SW480 (cell line): Measurements from ENCODE around the gene FOXI2.
A peak's percentile ranks its signal among the peaks of the same experiment; 100 is the strongest.

Source experiments
- DNase-seq: peaks from one replicate; pipeline ENCODE4 v3.0.0-alpha.2; 2016; ENCODE audit warnings: low spot score

FOXI2 gene

GRCh38 chr10:127736915-127737562 lies at the start of gene FOXI2:
Gene FOXI2, plus strand, starts transcription at chr10:127737185. Its CDS starts 89 bp downstream, at chr10:127737274.
- DNase-seq = no peak

DNA sequence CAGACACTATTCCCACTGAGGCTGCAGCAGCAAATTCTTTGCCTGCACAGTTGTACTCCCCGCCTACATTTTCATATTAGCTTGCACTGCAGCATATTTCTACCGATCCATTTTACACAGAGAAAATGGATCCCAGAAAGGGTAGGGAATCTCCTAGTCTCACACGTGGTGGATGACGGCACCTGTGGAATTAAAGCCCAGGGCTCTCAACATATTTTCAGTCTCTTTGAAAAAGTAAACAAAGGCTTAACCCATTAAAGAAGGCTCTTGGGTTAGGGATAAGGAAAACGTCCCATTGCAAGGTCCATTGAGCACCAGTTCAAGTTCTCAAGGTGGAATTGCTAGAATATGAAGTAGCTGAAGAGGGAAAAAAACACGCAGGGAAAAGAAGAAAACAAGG lies 49.4 kb upstream of the FOXI2 start:
- DNase-seq = no peak

DNA sequence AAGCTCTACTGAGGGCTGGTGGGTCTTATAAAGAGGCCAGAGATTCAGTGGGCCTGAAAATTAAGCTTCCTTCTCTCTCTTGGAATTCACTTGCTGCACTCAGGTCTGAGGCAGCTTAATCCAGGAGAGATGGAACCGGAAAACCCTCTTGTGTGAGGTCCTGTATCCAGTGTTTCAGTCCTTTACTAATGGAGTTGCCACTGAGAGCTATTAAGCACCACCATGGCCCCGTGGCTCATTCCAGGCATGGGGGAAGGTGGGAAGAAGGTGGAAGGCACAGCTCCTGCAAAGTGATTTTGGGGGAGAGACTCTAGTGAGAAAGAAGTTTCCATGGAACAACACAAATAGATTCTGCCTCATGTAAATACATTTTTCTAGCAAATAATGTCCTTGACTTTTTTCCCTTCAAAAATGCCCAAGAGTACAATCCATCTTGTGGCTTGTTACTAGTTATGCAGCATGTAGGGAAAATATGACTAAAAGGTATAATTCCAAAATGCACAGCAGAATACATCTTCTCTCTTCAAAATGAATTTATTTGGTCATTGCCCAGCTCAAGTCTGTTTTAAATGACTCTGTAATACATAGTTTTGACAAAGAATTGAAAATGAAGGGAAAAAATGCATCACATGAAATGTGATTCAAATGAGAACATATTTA lies 46.7 kb upstream of the FOXI2 start:
- DNase-seq = no peak

DNA sequence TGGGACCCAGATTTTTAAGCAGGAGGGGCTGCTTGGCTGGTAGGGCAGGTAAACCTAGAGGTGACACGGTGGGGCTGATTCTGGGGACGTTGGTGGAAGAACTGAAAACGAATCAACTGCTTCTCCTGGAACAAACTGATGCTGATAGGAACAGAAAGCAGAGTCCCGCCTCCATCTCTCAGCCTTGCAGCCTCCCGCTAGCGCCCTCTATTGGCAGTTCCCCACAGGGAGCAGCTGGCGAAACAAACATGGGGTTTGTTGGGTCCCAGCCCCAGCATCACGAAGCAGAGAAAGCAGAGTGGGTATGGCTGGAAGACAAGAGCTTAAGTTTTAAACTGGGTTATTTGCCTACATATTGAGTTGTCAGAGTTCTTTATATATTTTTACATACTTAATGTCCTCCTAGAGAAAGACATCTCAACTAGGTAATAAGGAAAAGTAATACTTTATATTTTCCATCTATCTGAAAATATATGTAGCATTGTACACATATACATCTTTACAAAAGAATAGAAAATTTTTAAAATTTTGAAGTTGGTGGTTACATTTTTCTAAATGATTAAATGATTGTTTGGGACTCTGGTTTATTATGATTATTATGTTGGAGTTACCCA lies 42.3 kb upstream of the FOXI2 start:
- DNase-seq = peak; percentile 57

GRCh38 chr10:127695431-127695830 lies 41.6 kb upstream of the FOXI2 start:
- no peak for DNase-seq

DNA sequence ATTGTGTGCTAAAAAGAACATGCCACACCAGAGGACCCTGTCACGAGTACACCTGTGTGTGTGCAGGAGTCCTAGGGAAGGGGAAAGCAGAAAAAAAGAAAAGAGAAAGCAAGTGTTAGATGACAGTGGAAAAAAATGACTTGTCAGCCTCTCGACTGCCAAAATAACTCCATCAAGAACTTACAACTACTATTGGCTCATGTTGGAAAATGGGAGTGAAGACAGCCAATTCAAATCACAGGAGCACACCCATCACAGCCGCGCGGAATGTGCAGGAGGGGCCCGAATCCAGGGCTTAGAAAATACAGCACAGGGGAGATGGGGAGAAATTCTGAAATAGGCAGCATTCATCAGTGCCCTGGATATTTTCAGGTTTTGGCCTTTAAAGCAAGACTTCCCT lies 38.1 kb upstream of the FOXI2 start:
- DNase-seq = no peak

- DNase-seq = no peak
Measured at GRCh38 chr10:127699311-127699710, 37.7 kb upstream of the FOXI2 start.

- DNase-seq = no peak
Measured at GRCh38 chr10:127702271-127702670, 34.7 kb upstream of the FOXI2 start.

DNA sequence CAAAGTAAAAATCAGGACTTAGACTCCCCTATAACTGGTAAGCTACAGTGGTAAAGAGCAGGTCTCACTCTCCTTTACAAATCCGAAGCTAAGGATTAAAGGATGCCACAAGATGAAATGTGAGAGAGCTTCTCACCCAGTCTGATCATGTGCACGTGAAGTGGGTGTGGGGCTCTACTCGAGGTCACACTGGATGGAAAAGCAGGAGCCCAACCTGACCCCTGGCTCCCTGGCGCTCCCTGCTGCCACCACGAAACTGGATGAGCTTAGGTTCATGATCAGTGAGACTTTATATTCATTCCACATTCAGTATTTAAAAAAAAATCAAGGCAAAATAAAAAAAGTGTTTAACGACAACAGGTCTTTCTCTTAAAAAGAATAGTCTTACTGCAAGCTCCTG lies 21.7 kb upstream of the FOXI2 start:
- DNase-seq = no peak

DNA sequence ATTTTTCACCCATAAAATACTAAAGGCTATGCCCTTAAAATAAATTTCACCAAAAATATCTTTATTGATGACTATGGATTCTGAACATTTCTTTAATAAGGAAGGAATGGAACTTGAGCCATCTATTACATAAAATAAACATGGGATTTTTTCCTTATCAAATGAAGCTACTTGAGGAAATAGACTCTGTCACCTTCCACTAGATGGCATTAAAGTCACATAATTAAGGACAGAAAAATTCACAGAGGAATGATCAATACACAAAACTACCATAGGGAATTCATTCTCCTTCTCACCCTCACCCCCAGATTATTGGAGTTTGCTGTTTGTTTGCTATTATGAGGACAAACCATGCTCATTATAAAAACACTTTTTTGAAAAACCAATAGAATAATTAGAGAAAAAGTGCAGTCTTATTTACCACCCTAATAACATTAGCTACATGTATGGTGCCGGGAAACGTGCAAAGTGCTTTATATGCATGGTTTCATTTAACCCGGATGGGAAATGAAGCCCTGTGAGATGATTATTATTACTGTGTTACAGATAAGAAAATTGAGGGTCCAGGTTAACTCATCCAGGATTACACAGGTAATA lies 21.1 kb upstream of the FOXI2 start:
- DNase-seq = peak; percentile 37

DNA sequence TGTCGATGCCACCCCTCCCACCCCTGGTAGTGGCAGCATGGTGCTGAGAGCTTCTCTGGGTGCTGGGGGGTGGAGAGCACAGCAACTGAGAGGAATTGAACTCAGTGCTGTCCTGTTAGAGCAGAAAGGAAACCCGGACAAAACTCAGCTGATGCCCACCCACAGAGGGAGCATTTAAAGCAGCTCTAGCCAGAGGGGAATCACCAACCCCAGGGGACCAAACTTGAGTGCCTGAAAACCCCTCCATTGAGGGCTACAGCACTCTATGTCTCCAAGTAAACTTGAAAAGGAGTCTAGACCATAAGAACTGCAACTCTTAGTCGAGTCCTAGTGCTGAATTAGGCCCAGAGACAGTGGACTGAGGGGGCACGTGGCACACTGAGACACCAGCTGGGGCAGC lies 16.8 kb upstream of the FOXI2 start:
- DNase-seq = no peak

GRCh38 chr10:127720903-127721302 lies 16.1 kb upstream of the FOXI2 start:
- DNase-seq = no peak

- DNase-seq = no peak
Measured at GRCh38 chr10:127734753-127735152, 2.2 kb upstream of the FOXI2 start.

DNA sequence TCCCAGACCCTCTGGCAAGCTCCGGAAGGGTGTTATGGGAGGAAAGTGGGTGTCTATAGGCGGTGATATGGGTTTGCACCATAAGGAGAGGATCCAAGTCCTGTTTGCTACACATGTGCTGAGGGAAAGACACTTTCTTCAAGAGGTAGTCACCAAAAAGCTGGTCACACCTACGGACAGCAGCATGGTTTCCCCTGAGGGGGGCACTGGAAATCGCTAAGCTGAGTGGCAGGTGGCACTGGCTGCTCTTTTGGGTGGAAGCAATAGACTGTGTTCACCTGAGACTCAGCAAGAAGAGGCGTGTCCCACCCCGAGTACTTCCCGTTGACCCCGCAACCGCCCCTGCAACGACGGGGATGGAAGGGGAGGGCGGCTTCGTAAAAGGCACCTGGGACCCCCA lies 1.8 kb upstream of the FOXI2 start:
- DNase-seq = no peak

DNA sequence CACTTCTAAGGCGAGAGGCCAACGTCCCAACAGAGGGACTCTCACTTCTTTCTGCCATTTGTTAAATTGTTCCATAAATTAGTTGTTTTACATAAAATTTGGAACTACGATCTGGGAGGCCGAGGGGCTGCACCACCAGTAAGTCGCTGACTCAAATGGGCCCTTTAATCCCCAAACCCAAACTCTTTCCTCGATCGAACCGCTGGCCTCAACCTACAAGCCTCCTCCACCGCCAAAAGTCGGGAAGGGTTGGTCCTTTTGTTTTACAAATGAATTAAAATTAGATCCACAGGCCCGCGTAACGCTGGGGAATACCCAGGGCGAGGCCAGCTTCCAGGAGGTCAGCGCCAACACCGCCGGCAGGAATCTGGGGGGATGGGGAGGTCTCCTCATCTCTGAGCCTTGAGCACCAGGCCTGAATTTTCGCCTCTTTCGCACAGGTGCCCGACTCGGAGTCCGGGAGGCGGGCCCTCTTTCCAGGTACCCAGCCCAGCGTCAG lies 1.2 kb upstream of the FOXI2 start:
- DNase-seq = no peak

DNA sequence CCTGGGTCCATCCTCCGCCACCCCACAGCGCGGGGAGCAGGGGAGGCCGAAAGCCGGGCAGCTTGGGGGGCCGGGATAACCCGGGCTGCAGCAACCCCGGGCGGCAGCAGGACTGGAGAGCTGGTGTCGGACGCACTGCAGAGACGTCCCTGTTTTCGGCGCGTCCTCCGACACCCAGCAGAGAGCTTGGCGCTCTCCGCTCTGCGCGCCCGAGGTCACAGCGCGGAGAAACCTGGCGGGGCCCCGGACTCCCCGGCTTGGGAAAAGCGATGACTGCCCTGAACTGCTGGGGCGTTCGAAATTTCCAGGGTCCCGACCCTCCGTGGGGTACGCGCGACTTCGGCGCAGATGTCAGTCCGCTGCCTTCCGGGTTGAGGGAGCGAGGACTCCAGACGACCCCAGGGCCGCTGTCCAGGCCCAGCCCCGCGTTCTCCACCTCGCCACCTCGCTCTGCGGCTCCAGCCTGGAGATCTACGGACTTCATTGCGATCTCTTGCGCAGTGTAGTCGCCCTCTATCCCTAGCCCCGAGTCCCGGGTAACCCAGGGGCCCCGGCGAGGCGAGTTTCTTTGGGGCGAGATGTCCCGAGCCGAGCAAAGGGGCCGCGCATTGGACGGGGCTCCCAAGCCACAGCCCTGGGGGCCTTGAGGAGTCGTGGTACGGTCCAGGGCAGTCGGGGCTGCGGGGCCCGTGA lies 617 bp upstream of the FOXI2 start:
- DNase-seq = no peak

DNA sequence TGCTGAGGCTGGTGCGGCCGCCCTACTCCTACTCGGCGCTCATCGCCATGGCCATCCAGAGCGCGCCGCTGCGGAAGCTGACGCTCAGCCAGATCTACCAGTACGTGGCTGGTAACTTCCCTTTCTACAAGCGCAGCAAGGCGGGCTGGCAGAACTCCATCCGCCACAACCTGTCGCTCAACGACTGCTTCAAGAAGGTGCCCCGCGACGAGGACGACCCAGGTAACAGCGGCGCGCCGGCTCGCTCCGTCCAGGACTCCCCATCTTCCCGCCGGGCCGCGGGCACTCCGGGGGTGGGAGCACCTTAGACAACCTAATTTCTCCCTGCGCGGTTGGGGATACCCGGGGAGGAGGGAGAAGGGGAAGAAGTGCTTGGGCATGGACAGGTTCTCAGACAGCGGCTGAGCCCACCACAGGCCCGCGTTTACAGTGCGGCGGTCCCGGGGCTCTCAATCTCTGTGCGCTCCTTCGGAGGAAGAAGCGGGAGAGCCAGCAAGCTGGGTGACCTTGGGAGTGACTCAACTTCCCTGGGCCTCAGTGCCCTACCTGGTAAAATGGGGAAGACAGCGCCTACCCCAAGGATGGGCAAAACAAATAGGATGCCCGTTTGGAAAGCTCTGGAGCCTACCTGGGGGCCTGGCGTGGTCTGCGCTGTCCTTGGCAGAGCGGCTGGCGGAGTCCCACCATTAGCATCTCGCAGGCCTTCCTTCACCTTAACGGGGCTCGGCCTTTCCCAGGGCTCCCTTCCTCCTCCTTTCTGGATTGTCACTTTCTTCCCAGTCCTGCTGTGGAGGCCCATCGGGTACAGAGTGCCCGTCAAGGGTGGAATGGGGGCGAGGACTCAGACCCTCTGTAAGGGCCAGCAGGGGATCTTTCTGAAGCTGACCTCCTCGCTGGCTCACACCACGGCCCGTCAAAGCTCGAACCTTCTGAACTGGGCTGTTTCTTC lies 852 bp downstream of the FOXI2 start:
- no peak for DNase-seq

DNA sequence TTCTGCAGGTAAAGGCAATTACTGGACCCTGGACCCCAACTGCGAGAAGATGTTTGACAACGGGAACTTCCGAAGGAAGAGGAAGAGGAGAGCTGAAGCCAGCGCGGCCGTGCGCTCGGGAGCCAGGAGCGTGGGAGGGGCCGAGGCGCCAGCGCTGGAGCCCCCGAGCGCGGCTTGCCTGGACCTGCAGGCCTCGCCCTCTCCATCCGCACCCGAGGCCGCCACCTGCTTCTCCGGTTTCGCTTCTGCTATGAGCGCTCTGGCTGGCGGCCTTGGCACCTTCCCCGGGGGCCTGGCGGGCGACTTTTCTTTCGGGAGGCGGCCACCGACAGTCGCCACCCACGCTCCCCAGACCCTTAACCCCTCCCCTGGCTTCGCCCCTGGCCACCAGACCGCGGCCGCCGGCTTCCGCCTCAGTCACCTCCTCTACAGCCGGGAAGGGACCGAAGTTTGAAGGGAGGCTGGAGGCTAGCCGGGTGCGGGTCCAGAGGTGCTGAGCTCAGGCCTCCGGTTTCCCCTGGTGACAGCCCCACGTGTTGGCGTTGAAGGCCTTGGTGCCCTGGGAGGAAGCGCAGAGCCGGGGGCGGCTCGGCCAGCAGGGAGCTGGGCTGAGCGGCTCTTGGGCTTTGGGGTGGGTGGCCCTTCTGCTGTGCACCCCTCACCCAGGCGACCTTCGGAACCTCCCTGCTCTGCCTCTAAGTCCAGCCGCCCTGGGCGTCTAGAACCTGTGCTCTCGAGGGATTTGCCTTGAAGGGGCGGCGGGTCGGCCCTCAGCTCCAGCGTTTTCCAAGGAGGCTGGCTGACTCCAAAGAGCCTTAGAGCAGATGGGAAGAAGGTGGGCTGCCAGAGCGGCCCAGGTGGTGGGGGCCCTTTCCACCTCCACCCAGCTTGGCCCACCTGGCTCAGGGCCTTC lies 1.8 kb downstream of the FOXI2 start:
- DNase-seq = no peak

DNA sequence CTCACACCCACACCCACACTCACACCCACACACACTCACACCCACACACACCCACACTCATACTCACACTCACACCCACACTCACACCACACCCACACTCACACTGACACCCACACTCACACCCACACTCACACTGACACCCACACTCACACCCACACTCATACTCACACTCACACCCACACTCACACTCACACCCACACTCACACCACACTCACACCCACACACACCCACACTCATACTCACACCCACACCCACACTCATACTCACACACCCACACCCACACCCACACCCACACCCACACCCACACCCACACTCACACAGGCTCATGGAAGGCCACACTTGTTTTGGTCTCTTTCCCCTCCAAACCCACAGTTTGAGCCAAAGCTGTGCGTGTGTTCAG lies 2.9 kb downstream of the FOXI2 start:
- no peak for DNase-seq

GRCh38 chr10:127740596-127740995 lies 3.6 kb downstream of the FOXI2 start:
- peak; percentile 19 for DNase-seq
